Measurements from ENCODE around the gene PSMD6.

The PSMD6 gene

DNA sequence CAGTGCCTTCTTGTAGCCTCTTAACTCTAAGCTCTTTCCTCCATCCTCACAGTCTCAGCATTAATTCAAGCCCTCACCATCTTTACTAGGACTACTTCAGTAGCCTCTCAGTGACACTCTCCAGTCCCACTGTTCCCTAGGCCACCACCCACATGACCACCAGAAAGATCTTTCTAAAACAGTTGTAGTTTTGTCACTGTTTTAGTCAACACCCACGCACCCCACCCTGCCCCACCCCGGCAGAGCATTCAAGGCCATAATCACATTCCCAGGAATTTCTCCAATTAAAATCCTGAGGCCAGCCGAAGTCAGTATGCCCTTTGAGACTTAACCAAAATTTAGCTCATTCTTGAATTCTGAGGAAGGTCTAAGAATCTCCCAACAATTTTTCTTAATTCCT lies 31.2 kb upstream of the PSMD6 start:
- no peak for TF ChIP-seq ZFX (IDR thresholded peaks at IDR 0.05; ENCODE audit: borderline replicate concordance)
- TF ChIP-seq, protein P1, sequence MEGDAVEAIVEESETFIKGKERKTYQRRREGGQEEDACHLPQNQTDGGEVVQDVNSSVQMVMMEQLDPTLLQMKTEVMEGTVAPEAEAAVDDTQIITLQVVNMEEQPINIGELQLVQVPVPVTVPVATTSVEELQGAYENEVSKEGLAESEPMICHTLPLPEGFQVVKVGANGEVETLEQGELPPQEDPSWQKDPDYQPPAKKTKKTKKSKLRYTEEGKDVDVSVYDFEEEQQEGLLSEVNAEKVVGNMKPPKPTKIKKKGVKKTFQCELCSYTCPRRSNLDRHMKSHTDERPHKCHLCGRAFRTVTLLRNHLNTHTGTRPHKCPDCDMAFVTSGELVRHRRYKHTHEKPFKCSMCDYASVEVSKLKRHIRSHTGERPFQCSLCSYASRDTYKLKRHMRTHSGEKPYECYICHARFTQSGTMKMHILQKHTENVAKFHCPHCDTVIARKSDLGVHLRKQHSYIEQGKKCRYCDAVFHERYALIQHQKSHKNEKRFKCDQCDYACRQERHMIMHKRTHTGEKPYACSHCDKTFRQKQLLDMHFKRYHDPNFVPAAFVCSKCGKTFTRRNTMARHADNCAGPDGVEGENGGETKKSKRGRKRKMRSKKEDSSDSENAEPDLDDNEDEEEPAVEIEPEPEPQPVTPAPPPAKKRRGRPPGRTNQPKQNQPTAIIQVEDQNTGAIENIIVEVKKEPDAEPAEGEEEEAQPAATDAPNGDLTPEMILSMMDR (IDR thresholded peaks at IDR 0.05), result no peak
- H3K27ac ChIP-seq, result no peak overlapping the region

DNA sequence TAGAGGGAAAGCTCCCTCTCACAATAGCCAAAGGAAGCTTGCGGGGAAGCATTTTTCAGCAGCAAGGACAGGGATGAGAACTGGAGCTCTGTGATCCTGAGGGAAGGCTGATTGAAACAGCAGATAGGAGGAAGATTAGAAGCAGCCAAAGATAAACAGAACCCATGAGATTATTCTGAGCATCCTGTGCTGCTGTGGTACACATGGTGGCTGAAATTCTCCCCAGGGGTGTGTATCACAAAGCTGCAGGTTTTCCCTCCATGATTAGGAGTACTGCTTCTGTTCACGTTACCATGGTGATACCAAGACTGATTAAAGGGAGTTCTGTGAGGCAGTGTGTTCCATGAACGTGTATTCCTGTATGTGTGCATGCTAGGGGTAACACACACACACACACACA lies 30.3 kb upstream of the PSMD6 start:
- no peak overlapping the region for H3K27ac ChIP-seq

DNA sequence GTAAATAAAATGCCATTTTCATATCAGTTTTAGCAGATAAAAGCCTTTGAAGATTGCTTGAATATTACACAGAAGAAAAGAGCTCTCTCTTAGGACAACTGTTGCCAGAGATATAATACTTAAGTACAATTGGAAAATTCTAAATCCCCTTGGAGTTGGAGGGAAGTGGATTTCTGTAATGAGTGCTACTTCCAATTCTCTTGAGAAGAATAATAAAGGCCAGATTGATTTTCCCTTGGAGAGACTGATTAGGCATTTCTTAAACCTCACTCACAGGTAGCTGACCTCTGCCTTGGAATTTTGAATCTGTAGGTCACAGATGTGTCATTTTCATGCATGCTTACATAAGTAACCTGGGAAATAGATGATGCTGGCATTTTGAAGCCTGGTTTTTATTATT lies 29.8 kb upstream of the PSMD6 start:
- TF ChIP-seq, protein P1 (IDR thresholded peaks at IDR 0.05), result no peak
- TF ChIP-seq ZFX (IDR thresholded peaks at IDR 0.05; ENCODE audit: borderline replicate concordance), result no peak
- H3K27ac ChIP-seq, result no peak overlapping the region

More for the DNA sequence above, 30.3 kb upstream of the PSMD6 start:
- TF ChIP-seq, protein P1 (IDR thresholded peaks at IDR 0.05), result no peak
- TF ChIP-seq ZFX (IDR thresholded peaks at IDR 0.05; ENCODE audit: borderline replicate concordance), result no peak

DNA sequence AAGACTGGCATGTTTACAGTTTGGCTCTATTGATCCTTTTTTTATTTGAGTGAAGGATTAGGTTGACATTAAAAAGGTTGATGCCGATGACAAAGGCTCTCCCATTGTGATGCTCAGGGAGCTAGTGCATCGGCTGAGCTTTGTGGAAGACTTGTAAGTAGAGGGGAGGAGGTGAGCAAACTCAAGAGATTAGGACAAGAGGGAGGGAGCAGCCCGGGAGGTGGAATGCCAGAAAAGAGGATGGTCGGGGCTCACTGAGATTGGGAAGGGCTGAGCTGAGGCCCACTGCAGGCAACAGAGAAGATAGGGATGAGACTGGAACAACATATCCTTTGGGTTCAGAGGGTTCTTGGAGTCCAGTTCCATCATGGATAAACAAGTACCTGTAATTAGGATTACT lies 26.5 kb upstream of the PSMD6 start:
- no peak for TF ChIP-seq ZFX (IDR thresholded peaks at IDR 0.05; ENCODE audit: borderline replicate concordance)
- TF ChIP-seq, protein P1 (IDR thresholded peaks at IDR 0.05), result no peak
- H3K27ac ChIP-seq, result no peak overlapping the region

DNA sequence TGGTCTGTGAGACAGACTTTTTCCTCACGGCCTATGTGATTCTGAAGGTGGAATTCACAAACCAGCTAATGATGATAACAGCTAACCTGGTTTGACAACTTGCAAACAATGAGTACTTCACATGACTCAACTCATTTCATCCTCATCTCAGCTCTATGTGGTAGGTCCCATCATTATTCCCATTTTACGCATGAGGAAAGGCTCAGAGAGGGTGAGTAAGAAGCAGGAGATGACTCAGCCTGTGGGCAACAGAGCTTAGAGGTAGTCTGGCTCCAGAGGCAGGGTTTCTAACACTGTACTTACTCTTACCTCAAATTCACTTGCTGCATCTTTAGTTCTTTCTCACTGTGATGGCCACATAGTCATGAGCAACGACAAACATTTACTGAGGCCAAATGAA lies 25.8 kb upstream of the PSMD6 start:
- TF ChIP-seq, protein P1 (IDR thresholded peaks at IDR 0.05), result no peak
- no peak for TF ChIP-seq ZFX (IDR thresholded peaks at IDR 0.05; ENCODE audit: borderline replicate concordance)
- no peak overlapping the region for H3K27ac ChIP-seq

DNA sequence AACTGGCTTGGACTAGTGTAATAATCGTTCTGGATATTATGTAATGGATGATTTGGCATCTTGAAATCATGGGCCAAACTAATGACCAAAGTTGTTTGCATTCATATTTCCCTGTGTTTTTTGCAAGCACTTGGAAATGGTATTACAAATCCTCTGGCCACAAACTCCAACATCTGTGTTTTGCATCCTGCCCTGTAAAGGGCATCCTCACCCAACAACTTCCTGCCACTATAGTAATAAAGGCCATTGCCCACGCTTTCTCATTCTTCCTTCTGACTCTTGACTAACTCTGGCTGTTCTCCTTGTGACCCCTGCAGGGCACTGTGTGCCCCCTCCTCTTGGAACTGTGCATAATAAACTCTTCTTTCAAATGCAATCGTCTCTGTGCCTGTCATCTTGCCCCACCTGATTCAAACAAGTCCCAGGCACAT lies 25.4 kb upstream of the PSMD6 start:
- TF ChIP-seq, protein P1 (IDR thresholded peaks at IDR 0.05), result no peak
- TF ChIP-seq ZFX (IDR thresholded peaks at IDR 0.05; ENCODE audit: borderline replicate concordance), result no peak
- H3K27ac ChIP-seq, result no peak overlapping the region

DNA sequence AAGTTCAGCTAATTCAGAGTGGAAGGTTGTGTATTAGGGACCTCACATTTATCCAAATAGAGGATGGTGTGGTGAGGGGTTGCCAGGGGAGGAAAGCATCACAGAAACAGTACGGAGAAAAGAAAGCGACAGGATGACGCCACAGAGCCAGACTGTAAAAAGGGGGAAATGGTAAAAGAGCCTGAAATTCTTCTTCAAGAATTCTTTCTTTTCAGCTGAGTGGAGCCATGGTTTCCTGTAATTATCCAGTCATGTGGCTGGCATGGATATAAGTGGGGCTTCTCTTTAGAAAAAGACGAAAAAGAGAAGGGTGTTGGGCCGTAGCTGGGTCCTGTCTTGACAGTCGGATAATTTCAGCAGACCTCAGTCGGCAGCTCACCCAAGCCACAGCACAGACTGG lies 24.5 kb upstream of the PSMD6 start:
- H3K27ac ChIP-seq, result no peak overlapping the region

More for the DNA sequence above, 24.5 kb upstream of the PSMD6 start:
- TF ChIP-seq, protein P1 (IDR thresholded peaks at IDR 0.05), result no peak
- TF ChIP-seq ZFX (IDR thresholded peaks at IDR 0.05; ENCODE audit: borderline replicate concordance), result no peak

All from 22Rv1 (cell line).